Natural killer cell (primary cell): ENCODE data around the gene PLCG2. TPM values are rescaled to one million over a fixed set of nuclear protein-coding genes. Genes with fewer than 3 reads are reported as not detected.

ENCODE experiments used
- ATAC-seq, 3 donors: fragments of 150-1000 bp in 2 of 3; fragments of 200-7000 bp in 1 of 3; cut with Tn5 transposase; 1 replicate in 1 of 3; 2 replicates in 2 of 3; pipeline ENCODE4 v1.10.0; 2021; ENCODE audit warnings: mild to moderate bottlenecking in 2 of 3, moderate library complexity in 2 of 3
- DNase-seq, 2 donors: peaks; one replicate each; pipeline versions ENCODE4 v3.0.0 to v3.0.0-alpha.2; 2013 to 2021; ENCODE audit warnings: mixed read lengths in 1 of 2
- H3K27ac ChIP-seq: one replicate; pipeline ENCODE4 v1.5.1; 2013; ENCODE audit warnings: mild to moderate bottlenecking, low read length
- H3K27me3 ChIP-seq: one replicate; pipeline ENCODE4 v1.6.1; 2013; ENCODE audit warnings: low read length; ENCODE audit not compliant: control insufficient read depth, insufficient read depth
- H3K36me3 ChIP-seq: one replicate; pipeline ENCODE4 v1.6.1; 2013; ENCODE audit warnings: low read length; ENCODE audit not compliant: control insufficient read depth, insufficient read depth
- H3K4me1 ChIP-seq: one replicate; pipeline ENCODE4 v1.6.1; 2013; ENCODE audit warnings: low read length; ENCODE audit not compliant: control insufficient read depth, insufficient read depth
- H3K4me3 ChIP-seq: one replicate; pipeline ENCODE4 v1.5.1; 2013; ENCODE audit warnings: low read length
- H3K9me3 ChIP-seq: one replicate; pipeline ENCODE4 v1.6.1; 2013; ENCODE audit warnings: low read length; ENCODE audit not compliant: control insufficient read depth, insufficient read depth
- H3K27ac Mint-ChIP-seq, 2 donors: one replicate each; pipeline ENCODE4 v1.8.0; 2022; ENCODE audit warnings: mild to moderate bottlenecking in 2 of 2, mixed read lengths in 2 of 2, moderate library complexity in 1 of 2
- H3K27me3 Mint-ChIP-seq, 2 donors: one replicate each; pipeline ENCODE4 v1.8.0; 2022; ENCODE audit warnings: low read depth in 2 of 2, mixed read lengths in 2 of 2
- H3K36me3 Mint-ChIP-seq: one replicate; pipeline ENCODE4 v1.8.0; 2022; ENCODE audit warnings: mixed read lengths
- H3K4me1 Mint-ChIP-seq, 2 donors: one replicate each; pipeline ENCODE4 v1.8.0; 2022; ENCODE audit warnings: mixed read lengths in 2 of 2
- H3K4me3 Mint-ChIP-seq: one replicate; pipeline ENCODE4 v1.8.0; 2022; ENCODE audit warnings: mild to moderate bottlenecking, moderate library complexity, mixed read lengths
- H3K9me3 Mint-ChIP-seq, 2 donors: one replicate each; pipeline ENCODE4 v1.8.0; 2022; ENCODE audit warnings: mixed read lengths in 2 of 2
- CTCF ChIP-seq: fragments of 200-600 bp; IDR thresholded peaks from one replicate; pipeline ENCODE4 v1.8.0; 2022; ENCODE audit warnings: antibody characterized with exemption
- WGBS: methylation state at CpG from one replicate; pipeline ENCODE4 v1.1.7; 2013; ENCODE audit warnings: missing lambda C conversion rate; ENCODE audit not compliant: insufficient coverage; 5-methylcytosine and 5-hydroxymethylcytosine counted together
- intact Hi-C: fragments of 100-400 bp; cut with micrococcal nuclease; formaldehyde crosslinking; loops from one replicate; pipeline ENCODE4 v1.14.2; 2022
- total RNA-seq, 4 donors: library from RNA; stranded (reverse); fragments of 120-200 nt in 1 of 4; gene quantifications; one replicate each; pipeline versions ENCODE4 v1.2.3 to v1.2.4, GENCODE V29; 2013 to 2022

Gene PLCG2
- total RNA-seq, 3 donors from 2014 or later (not counting 1 experiment from before 2014, with no cell fraction given) = 250 to 298 (median 285) TPM

DNA sequence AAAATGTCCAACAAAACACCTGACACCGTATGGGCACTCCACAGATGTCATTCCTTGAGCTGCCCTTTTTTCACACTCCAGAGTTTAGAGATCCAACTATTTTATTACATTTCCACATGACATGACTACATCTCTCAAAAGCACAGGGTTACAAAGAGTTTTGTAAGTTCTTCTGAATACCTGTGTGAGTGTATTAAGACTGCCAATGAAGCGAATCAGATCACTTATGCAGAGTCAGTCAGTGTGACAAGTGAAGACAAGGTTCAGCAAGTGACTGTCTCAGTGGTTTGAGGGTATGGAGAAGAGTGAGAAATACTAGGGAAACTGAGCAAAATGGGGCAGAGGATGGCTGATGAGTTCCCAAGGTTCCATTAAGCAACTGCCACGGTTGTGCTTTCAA lies 223.7 kb downstream of the PLCG2 start:
- no peak overlapping the region for H3K27ac Mint-ChIP-seq
- intact Hi-C loops = no loop called here
- peaks cover 15% of the 10 kb centered on the region for H3K36me3 ChIP-seq
- WGBS = 93% methylated on average over 3 of the region's 3 CpGs
- peaks cover 7 to 11% of the 10 kb centered on the region in 2 donors for H3K4me1 Mint-ChIP-seq
- H3K27me3 Mint-ChIP-seq = no peaks in the 10 kb centered on the region
- TF ChIP-seq CTCF = no peak
- no peaks in the 10 kb centered on the region for H3K27me3 ChIP-seq
- H3K36me3 Mint-ChIP-seq = peaks cover 7% of the 10 kb centered on the region
- no peaks in the 10 kb centered on the region for H3K9me3 Mint-ChIP-seq
- no peaks in the 10 kb centered on the region for H3K9me3 ChIP-seq
- no peak for ATAC-seq
- DNase-seq = no peak
- no peak overlapping the region for H3K27ac ChIP-seq
- no peak overlapping the region for H3K4me3 Mint-ChIP-seq
- no peaks in the 10 kb centered on the region for H3K4me1 ChIP-seq
- no peak overlapping the region for H3K4me3 ChIP-seq

- intact Hi-C loops = no loop called here
- no peak for TF ChIP-seq CTCF
- H3K27me3 ChIP-seq = no peaks in the 10 kb centered on the region
- no peaks in the 10 kb centered on the region for H3K4me1 ChIP-seq
- no peak overlapping the region for H3K27ac ChIP-seq
- Mint-ChIP-seq H3K36me3 (no peaks in the 10 kb centered on the region), H3K4me1 (peaks cover 13 to 23% of the 10 kb centered on the region in 2 donors), H3K27ac (no peak overlapping the region), H3K9me3 (no peaks in the 10 kb centered on the region), H3K4me3 (no peak overlapping the region), H3K27me3 (no peaks in the 10 kb centered on the region)
- 87% methylated on average over 5 of the region's 5 CpGs for WGBS
- peaks cover 5% of the 10 kb centered on the region for H3K9me3 ChIP-seq
- no peak for DNase-seq
- peaks cover 7% of the 10 kb centered on the region for H3K36me3 ChIP-seq
- no peak for ATAC-seq
- no peak overlapping the region for H3K4me3 ChIP-seq
These were observed 225.5 kb downstream of the PLCG2 start for GRCh38 chr16:82004601-82005000.

DNA sequence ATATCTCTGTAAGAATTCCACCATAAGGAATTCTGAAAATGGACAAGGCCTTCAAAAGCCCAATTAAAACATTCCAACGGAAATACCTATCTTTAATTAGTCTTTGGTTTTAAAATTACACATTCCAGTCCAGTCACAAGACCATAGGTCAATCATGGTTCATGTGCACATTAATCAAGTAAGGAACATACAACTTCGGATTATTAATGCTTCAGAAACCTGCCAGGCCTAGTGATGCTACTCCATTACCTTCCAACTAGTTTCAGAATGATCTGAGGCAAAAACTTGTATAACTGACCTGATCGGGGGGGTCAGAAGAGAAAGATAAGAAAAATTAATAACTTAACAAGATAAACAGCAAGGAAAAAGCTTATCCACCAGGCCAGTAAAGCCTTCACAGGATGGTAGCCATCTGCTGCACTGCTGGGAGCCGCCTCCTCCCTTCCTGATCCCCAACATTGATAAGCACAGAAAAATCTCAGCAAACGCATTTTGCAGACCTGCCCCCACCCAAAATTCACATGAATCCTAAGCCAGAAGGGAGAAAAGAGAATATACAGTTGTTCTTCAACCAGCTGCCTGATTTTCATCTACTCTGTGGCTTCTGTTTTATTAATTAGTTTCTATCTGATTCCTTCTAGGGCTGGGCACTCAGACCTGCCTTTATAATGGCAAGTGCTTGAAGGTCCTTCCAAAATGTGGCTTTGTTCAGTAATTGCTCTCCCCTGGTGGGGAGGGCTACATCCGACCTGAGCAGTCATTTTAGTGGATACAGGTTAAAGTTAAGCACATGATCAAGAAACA lies 226.1 kb downstream of the PLCG2 start:
- Mint-ChIP-seq H3K9me3 (no peaks in the 10 kb centered on the region), H3K27me3 (no peaks in the 10 kb centered on the region), H3K4me1 (peaks cover 20 to 28% of the 10 kb centered on the region in 2 donors), H3K36me3 (no peaks in the 10 kb centered on the region), H3K4me3 (no peak overlapping the region), H3K27ac (no peak overlapping the region)
- H3K36me3 ChIP-seq = peaks cover 2% of the 10 kb centered on the region
- intact Hi-C loops = no loop called here
- ATAC-seq (no peak), DNase-seq (no peak)
- no peaks in the 10 kb centered on the region for H3K27me3 ChIP-seq
- peaks cover 5% of the 10 kb centered on the region for H3K9me3 ChIP-seq
- WGBS = 93% methylated on average over 6 of the region's 6 CpGs
- no peak for TF ChIP-seq CTCF
- no peak overlapping the region for H3K4me3 ChIP-seq
- no peak overlapping the region for H3K27ac ChIP-seq
- H3K4me1 ChIP-seq = no peaks in the 10 kb centered on the region

DNA sequence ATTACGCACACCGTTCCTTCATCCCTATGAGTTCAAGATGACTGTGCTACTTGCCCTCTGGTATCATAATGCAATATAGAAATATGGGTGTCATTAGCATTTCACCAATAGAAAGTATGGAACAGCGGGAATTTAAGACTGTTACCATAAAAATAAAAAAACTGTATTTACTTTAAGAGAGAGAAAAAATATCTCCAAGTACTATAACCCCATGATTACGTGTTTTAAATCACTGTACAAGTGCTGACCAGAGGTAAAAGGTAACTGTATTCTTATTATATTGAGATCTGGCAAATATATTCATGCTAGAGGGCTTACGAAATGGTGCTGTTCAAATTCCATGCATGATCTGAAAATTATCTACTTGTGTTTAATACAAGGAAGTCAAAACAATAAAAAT lies 226.9 kb downstream of the PLCG2 start:
- Mint-ChIP-seq H3K27ac (no peak overlapping the region), H3K4me3 (no peak overlapping the region), H3K27me3 (no peaks in the 10 kb centered on the region), H3K36me3 (no peaks in the 10 kb centered on the region), H3K9me3 (no peaks in the 10 kb centered on the region), H3K4me1 (peaks cover 28 to 36% of the 10 kb centered on the region in 2 donors)
- no peaks in the 10 kb centered on the region for H3K36me3 ChIP-seq
- no peak overlapping the region for H3K4me3 ChIP-seq
- peaks cover 7% of the 10 kb centered on the region for H3K4me1 ChIP-seq
- TF ChIP-seq CTCF = no peak
- 95% methylated on average over 3 of the region's 5 CpGs for WGBS
- H3K9me3 ChIP-seq = peaks cover 5% of the 10 kb centered on the region
- ATAC-seq (no peak), DNase-seq (no peak)
- no peak overlapping the region for H3K27ac ChIP-seq
- no peaks in the 10 kb centered on the region for H3K27me3 ChIP-seq
- intact Hi-C loops = no loop called here
